Fibroblast of mammary gland (primary cell): ENCODE measurements around the gene NUP43.

Source experiments
- DNase-seq: peaks from one replicate; pipeline ENCODE4 v3.0.0-alpha.2; 2010; ENCODE audit warnings: low read depth
- H3K4me3 ChIP-seq: 2 replicates; pipeline ENCODE4 v1.5.1; 2011; ENCODE audit warnings: low read depth, mild to moderate bottlenecking, low read length, moderate library complexity; ENCODE audit not compliant: control insufficient read depth
- TF ChIP-seq, protein P1 (sequence below): conservative IDR thresholded peaks from 2 replicates; pipeline ENCODE4 v1.5.1; 2011; ENCODE audit warnings: low read depth, low read length, inconsistent platforms; ENCODE audit not compliant: control insufficient read depth, insufficient read depth

Gene NUP43

GRCh38 chr6:149771925-149772324 is 25.6 kb upstream of the NUP43 start:
- TF ChIP-seq, protein P1, sequence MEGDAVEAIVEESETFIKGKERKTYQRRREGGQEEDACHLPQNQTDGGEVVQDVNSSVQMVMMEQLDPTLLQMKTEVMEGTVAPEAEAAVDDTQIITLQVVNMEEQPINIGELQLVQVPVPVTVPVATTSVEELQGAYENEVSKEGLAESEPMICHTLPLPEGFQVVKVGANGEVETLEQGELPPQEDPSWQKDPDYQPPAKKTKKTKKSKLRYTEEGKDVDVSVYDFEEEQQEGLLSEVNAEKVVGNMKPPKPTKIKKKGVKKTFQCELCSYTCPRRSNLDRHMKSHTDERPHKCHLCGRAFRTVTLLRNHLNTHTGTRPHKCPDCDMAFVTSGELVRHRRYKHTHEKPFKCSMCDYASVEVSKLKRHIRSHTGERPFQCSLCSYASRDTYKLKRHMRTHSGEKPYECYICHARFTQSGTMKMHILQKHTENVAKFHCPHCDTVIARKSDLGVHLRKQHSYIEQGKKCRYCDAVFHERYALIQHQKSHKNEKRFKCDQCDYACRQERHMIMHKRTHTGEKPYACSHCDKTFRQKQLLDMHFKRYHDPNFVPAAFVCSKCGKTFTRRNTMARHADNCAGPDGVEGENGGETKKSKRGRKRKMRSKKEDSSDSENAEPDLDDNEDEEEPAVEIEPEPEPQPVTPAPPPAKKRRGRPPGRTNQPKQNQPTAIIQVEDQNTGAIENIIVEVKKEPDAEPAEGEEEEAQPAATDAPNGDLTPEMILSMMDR, result no peak
- H3K4me3 ChIP-seq, result no peak overlapping the region
- no peak for DNase-seq

DNA sequence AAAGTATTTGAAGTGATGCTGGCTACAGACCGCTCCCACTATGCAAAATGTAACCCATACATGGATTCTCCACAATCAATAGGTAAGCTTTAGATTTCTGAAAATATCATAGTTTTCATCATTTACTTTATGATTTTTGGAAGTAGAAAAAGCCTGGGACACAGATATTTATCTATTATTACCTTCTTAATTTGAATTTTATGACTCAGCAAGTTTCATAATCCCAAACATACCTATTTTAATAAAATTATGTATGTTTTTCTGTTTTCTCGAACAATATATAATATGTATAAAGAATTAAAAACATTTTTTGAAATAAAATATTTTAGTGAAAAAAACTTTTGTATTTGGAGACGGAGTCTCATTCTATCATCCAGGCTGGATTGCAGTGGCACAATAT is 24.9 kb upstream of the NUP43 start:
- H3K4me3 ChIP-seq, result no peak overlapping the region
- no peak for DNase-seq
- TF ChIP-seq, protein P1, result no peak

GRCh38 chr6:149769676-149770075 is 23.3 kb upstream of the NUP43 start:
- no peak for DNase-seq
- TF ChIP-seq, protein P1, result no peak
- no peak overlapping the region for H3K4me3 ChIP-seq

DNA sequence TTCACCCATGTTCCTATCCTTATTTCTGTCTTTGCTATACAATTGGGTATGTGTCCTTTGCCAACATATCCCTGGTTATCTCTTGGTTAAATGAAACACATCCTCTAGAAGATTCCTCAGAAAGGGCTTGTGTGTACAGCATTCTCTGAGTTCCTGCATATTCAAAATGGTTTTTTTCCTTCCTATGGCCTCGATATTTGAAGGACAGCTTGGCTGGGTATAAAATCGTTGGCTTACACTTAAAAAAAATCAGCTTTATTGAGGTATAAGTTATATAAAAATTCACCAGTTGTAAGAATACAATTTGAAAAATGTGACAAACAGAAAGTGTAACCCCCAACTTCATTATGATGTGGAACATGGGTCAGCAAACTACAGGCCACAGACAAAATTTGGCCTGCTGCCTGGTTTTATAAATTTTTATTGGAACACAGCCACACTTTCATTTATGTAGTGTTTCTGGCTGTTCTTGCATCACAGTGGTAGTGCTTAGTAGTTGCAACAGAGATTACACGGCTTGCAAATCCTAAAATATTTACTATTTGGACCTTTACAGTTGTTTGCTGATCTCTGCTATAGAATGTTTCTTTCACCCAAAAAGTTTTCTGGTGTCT is 19.9 kb upstream of the NUP43 start:
- TF ChIP-seq, protein P1, result no peak
- H3K4me3 ChIP-seq, result no peak overlapping the region
- DNase-seq, result peak; percentile 90

GRCh38 chr6:149763866-149764265 is 17.5 kb upstream of the NUP43 start:
- DNase-seq, result peak; percentile 69
- no peak overlapping the region for H3K4me3 ChIP-seq
- TF ChIP-seq, protein P1, result no peak

- no peak for DNase-seq
- TF ChIP-seq, protein P1, result no peak
- no peak overlapping the region for H3K4me3 ChIP-seq
These were observed 15.1 kb upstream of the NUP43 start for GRCh38 chr6:149761438-149761837.

DNA sequence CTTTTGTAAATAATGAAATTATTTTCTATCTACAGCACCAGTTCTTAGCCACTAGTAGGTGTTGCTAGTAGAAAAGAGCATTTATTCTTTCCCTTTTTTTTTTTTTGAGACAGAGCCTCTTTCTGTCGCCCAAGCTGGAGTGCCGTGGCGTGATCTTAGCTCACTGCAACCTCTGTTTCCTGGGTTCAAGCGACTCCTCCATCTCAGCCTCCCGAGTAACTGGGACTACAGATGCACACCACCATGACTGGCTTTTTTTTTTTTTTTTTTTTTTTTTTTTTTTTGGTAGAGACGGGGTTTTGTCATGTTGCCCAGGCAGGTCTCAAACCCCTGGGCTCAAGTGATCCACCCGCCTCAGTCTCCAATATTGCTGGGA is 9.9 kb upstream of the NUP43 start:
- H3K4me3 ChIP-seq, result no peak overlapping the region
- DNase-seq, result no peak
- TF ChIP-seq, protein P1, result no peak
